BJ (cell line): ENCODE data around the gene CC2D2B. TPM values are rescaled to one million over a fixed set of nuclear protein-coding genes. Genes with fewer than 3 reads are reported as not detected.
A peak's percentile ranks its signal among the peaks of the same experiment; 100 is the strongest.

ENCODE experiments used
- CTCF ChIA-PET: fragments of 350-600 bp; formaldehyde crosslinking; extraction: SDS; loops from one replicate; lab custom pipeline; 2021; ENCODE audit warnings: antibody characterized with exemption, inconsistent platforms; lab: Yijun Ruan, JAX
- POLR2A ChIA-PET: fragments of 300-600 bp; sonication (Branson Sonifier 250); formaldehyde crosslinking; extraction: SDS; loops from one replicate; lab custom pipeline; 2021; ENCODE audit warnings: antibody characterized with exemption; lab: Charles Lee
- DNase-seq: peaks from one replicate; pipeline ENCODE4 v3.0.0-alpha.2; 2011; ENCODE audit warnings: low read depth
- H3K27me3 ChIP-seq: 2 replicates; pipeline ENCODE4 v1.6.0; 2011; ENCODE audit warnings: low read length; ENCODE audit not compliant: control insufficient read depth, insufficient read depth
- H3K36me3 ChIP-seq: 2 replicates; pipeline ENCODE4 v1.5.1; 2011; ENCODE audit warnings: low read length; ENCODE audit not compliant: control insufficient read depth, insufficient read depth
- H3K4me3 ChIP-seq: 2 replicates; pipeline ENCODE4 v1.5.1; 2011; ENCODE audit warnings: low read depth, mild to moderate bottlenecking, control low read depth, low read length
- CTCF ChIP-seq: IDR thresholded peaks from 2 replicates; pipeline ENCODE4 v1.5.1; 2011; ENCODE audit warnings: low read depth, mild to moderate bottlenecking, control low read depth, inconsistent platforms, low read length, moderate library complexity; ENCODE audit not compliant: insufficient read depth
- polyA minus RNA-seq: library from RNA; depleted of rRNA, polyadenylated mRNA; stranded (reverse); fragments of >200 nt; gene quantifications from 2 replicates; pipeline ENCODE4 v1.2.3, GENCODE V29; 2011; rRNA and poly(A)+ RNA removed
- polyA plus RNA-seq: library from polyadenylated mRNA; depleted of rRNA; stranded (reverse); fragments of >200 nt; gene quantifications from 2 replicates; pipeline ENCODE4 v1.2.3, GENCODE V29; 2011; rRNA removed

CC2D2B gene
- not detected in 2 replicates for polyA plus RNA-seq
- polyA minus RNA-seq = not detected in 2 replicates

- DNase-seq = peak; percentile 37
- Histone ChIP-seq H3K4me3 (peak within 1 kb of the TSS; percentile 63), H3K36me3 (no peaks in the 10 kb centered on the region), H3K27me3 (no peaks in the 10 kb centered on the region)
- CTCF ChIA-PET = interaction anchor here (0.9 to 1.4 kb wide), 3 partner anchors 11 to 213 kb away, joined by 3 to 4 read pairs (median 3); partner anchors contain the start of gene TCTN3
- 0 out of 2 replicates have a peak, but pooled peaks have one; percentile 19 for TF ChIP-seq CTCF
- POLR2A ChIA-PET = no interaction called here
These were observed at the start of gene CC2D2B for GRCh38 chr10:95907456-95908253. Gene CC2D2B, plus strand, starts transcription at chr10:95907975. Its CDS starts 3,349 bp downstream, at chr10:95911324.

- no peaks in the 10 kb centered on the region for H3K27me3 ChIP-seq
- CTCF ChIA-PET = interaction anchor here (0.9 to 3.6 kb wide), 6 partner anchors 10 to 166 kb away, joined by 4 to 20 read pairs (median 5); partner anchors contain the start of gene TCTN3
- no peaks in the 10 kb centered on the region for H3K36me3 ChIP-seq
- POLR2A ChIA-PET = no interaction called here
- no peak for DNase-seq
- H3K4me3 ChIP-seq = no peak overlapping the region
- TF ChIP-seq CTCF = no peak
These were observed 47.4 kb upstream of the CC2D2B start for GRCh38 chr10:95860166-95860940.

GRCh38 chr10:95861386-95861785, 46.4 kb upstream of the CC2D2B start:
- DNase-seq = no peak
- no peak overlapping the region for H3K4me3 ChIP-seq
- no peaks in the 10 kb centered on the region for H3K36me3 ChIP-seq
- no peak for TF ChIP-seq CTCF
- H3K27me3 ChIP-seq = no peaks in the 10 kb centered on the region
- ChIA-PET POLR2A (no interaction called here), CTCF (interaction anchor here (1.0 to 3.6 kb wide), 4 partner anchors 13 to 167 kb away, joined by 5 to 20 read pairs (median 6); partner anchors contain the start of gene TCTN3)

GRCh38 chr10:95864906-95865813, 42.6 kb upstream of the CC2D2B start:
- DNase-seq = peak; percentile 35
- H3K27me3 ChIP-seq = no peaks in the 10 kb centered on the region
- POLR2A ChIA-PET = no interaction called here
- H3K4me3 ChIP-seq = no peak overlapping the region
- CTCF ChIA-PET = interaction anchor here (0.7 to 4.1 kb wide), 27 partner anchors 9 to 437 kb away, joined by 3 to 51 read pairs (median 3); partner anchors contain the start of genes ALDH18A1 and TCTN3
- no peaks in the 10 kb centered on the region for H3K36me3 ChIP-seq
- TF ChIP-seq CTCF = peak; percentile 81
